Mucosa of stomach (tissue), 1 donor: ENCODE measurements around the gene GIGYF2.
"Not testable (repeated sequence)": the region's sequence is repeated elsewhere in the genome, so short reads cannot be mapped to it uniquely, and the experiment has no call there.

Experiments
- H3K27me3 ChIP-seq: one replicate; pipeline ENCODE4 v1.7.0; 2013; ENCODE audit warnings: mild to moderate bottlenecking, low read length; ENCODE audit not compliant: control insufficient read depth, insufficient read depth
- H3K36me3 ChIP-seq: one replicate; pipeline ENCODE4 v1.7.0; 2013; ENCODE audit warnings: low read length; ENCODE audit not compliant: control insufficient read depth, insufficient read depth
- H3K4me1 ChIP-seq: one replicate; pipeline ENCODE4 v1.7.0; 2013; ENCODE audit warnings: mild to moderate bottlenecking, low read length; ENCODE audit not compliant: control insufficient read depth, insufficient read depth
- H3K4me3 ChIP-seq: one replicate; pipeline ENCODE4 v1.7.0; 2013; ENCODE audit warnings: low read length
- H3K9ac ChIP-seq: one replicate; pipeline ENCODE4 v1.7.0; 2013; ENCODE audit warnings: mild to moderate bottlenecking, low read length, moderate library complexity
- H3K9me3 ChIP-seq: one replicate; pipeline ENCODE4 v1.7.0; 2013; ENCODE audit warnings: mild to moderate bottlenecking, low read length, moderate library complexity; ENCODE audit not compliant: control insufficient read depth
- donor health status: Pancreatic carcinoma.

GIGYF2 gene

GRCh38 chr2:232696609-232697058 is 497 bp upstream of the GIGYF2 start:
- H3K36me3 ChIP-seq, result no peaks in the 10 kb centered on the region
- no peaks in the 10 kb centered on the region for H3K27me3 ChIP-seq
- H3K4me1 ChIP-seq, result peaks cover 18% of the 10 kb centered on the region
- H3K9me3 ChIP-seq, result no peaks in the 10 kb centered on the region
- peak overlapping the region; percentile 88 for H3K9ac ChIP-seq
- no peak overlapping the region for H3K4me3 ChIP-seq

- Histone ChIP-seq H3K4me1 (peaks cover 18% of the 10 kb centered on the region), H3K9me3 (no peaks in the 10 kb centered on the region), H3K27me3 (no peaks in the 10 kb centered on the region), H3K4me3 (peak overlapping the region; percentile 94), H3K9ac (peak overlapping the region; percentile 88), H3K36me3 (no peaks in the 10 kb centered on the region)
These were observed 628 bp downstream of the GIGYF2 start for GRCh38 chr2:232697807-232698110.

GRCh38 chr2:232698556-232699091 is 1.5 kb downstream of the GIGYF2 start:
- Histone ChIP-seq H3K9me3 (no peaks in the 10 kb centered on the region), H3K4me1 (peaks cover 18% of the 10 kb centered on the region), H3K9ac (peak overlapping the region; percentile 88), H3K4me3 (peak overlapping the region; percentile 94), H3K36me3 (no peaks in the 10 kb centered on the region), H3K27me3 (no peaks in the 10 kb centered on the region)

- Histone ChIP-seq H3K27me3 (no peaks in the 10 kb centered on the region), H3K9me3 (no peaks in the 10 kb centered on the region), H3K4me3 (no peak overlapping the region), H3K4me1 (peaks cover 18% of the 10 kb centered on the region), H3K36me3 (no peaks in the 10 kb centered on the region), H3K9ac (peak overlapping the region; percentile 14)
These were observed 2.0 kb downstream of the GIGYF2 start for GRCh38 chr2:232699110-232699509.

GRCh38 chr2:232700154-232700553 is 3.0 kb downstream of the GIGYF2 start:
- Histone ChIP-seq H3K4me1 (peaks cover 18% of the 10 kb centered on the region), H3K27me3 (no peaks in the 10 kb centered on the region), H3K9ac (no peak overlapping the region), H3K9me3 (no peaks in the 10 kb centered on the region), H3K36me3 (no peaks in the 10 kb centered on the region), H3K4me3 (no peak overlapping the region)

- Histone ChIP-seq H3K36me3 (peaks cover 5% of the 10 kb centered on the region), H3K9me3 (no peaks in the 10 kb centered on the region), H3K9ac (no peak overlapping the region), H3K27me3 (no peaks in the 10 kb centered on the region), H3K4me3 (no peak overlapping the region), H3K4me1 (no peaks in the 10 kb centered on the region)
These were observed 9.9 kb downstream of the GIGYF2 start for GRCh38 chr2:232707076-232707475.

- H3K36me3 ChIP-seq, result no peaks in the 10 kb centered on the region
- no peaks in the 10 kb centered on the region for H3K27me3 ChIP-seq
- H3K4me3 ChIP-seq, result no peak overlapping the region
- H3K9me3 ChIP-seq, result no peaks in the 10 kb centered on the region
- H3K9ac ChIP-seq, result no peak overlapping the region
- no peaks in the 10 kb centered on the region for H3K4me1 ChIP-seq
These were observed 16.4 kb downstream of the GIGYF2 start for GRCh38 chr2:232713505-232713904.

- Histone ChIP-seq H3K27me3 (no peaks in the 10 kb centered on the region), H3K4me3 (no peak overlapping the region), H3K9me3 (no peaks in the 10 kb centered on the region), H3K36me3 (no peaks in the 10 kb centered on the region), H3K4me1 (no peaks in the 10 kb centered on the region), H3K9ac (no peak overlapping the region)
These were observed 17.8 kb downstream of the GIGYF2 start for GRCh38 chr2:232714969-232715368.

- H3K4me3 ChIP-seq, H3K27me3 ChIP-seq, H3K4me1 ChIP-seq, H3K9ac ChIP-seq, H3K36me3 ChIP-seq, H3K9me3 ChIP-seq: not testable (repeated sequence)
These were observed 22.9 kb downstream of the GIGYF2 start for GRCh38 chr2:232720056-232720455.

- no peaks in the 10 kb centered on the region for H3K9me3 ChIP-seq
- H3K9ac ChIP-seq, result no peak overlapping the region
- H3K36me3 ChIP-seq, result no peaks in the 10 kb centered on the region
- no peaks in the 10 kb centered on the region for H3K4me1 ChIP-seq
- H3K4me3 ChIP-seq, result no peak overlapping the region
- no peaks in the 10 kb centered on the region for H3K27me3 ChIP-seq
These were observed 24.1 kb downstream of the GIGYF2 start for GRCh38 chr2:232721261-232721660.

GRCh38 chr2:232721882-232722281 is 24.8 kb downstream of the GIGYF2 start:
- Histone ChIP-seq H3K27me3 (no peaks in the 10 kb centered on the region), H3K36me3 (no peaks in the 10 kb centered on the region), H3K4me1 (no peaks in the 10 kb centered on the region), H3K9me3 (no peaks in the 10 kb centered on the region), H3K4me3 (no peak overlapping the region), H3K9ac (no peak overlapping the region)

- Histone ChIP-seq H3K4me1 (no peaks in the 10 kb centered on the region), H3K4me3 (no peak overlapping the region), H3K27me3 (no peaks in the 10 kb centered on the region), H3K9me3 (no peaks in the 10 kb centered on the region), H3K9ac (no peak overlapping the region), H3K36me3 (no peaks in the 10 kb centered on the region)
These were observed 25.9 kb downstream of the GIGYF2 start for GRCh38 chr2:232723027-232723426.

GRCh38 chr2:232728785-232729184 is 31.7 kb downstream of the GIGYF2 start:
- H3K9me3 ChIP-seq, result no peaks in the 10 kb centered on the region
- no peak overlapping the region for H3K9ac ChIP-seq
- H3K4me1 ChIP-seq, result no peaks in the 10 kb centered on the region
- no peak overlapping the region for H3K4me3 ChIP-seq
- H3K36me3 ChIP-seq, result no peaks in the 10 kb centered on the region
- H3K27me3 ChIP-seq, result no peaks in the 10 kb centered on the region
